Measurements from ENCODE around the gene DLGAP4.
"Not testable (repeated sequence)": the region's sequence is repeated elsewhere in the genome, so short reads cannot be mapped to it uniquely, and the experiment has no call there.

The DLGAP4 gene

GRCh38 chr20:36359668-36360406 is 53.7 kb downstream of the DLGAP4 start:
- DNase-seq: no peak

DNA sequence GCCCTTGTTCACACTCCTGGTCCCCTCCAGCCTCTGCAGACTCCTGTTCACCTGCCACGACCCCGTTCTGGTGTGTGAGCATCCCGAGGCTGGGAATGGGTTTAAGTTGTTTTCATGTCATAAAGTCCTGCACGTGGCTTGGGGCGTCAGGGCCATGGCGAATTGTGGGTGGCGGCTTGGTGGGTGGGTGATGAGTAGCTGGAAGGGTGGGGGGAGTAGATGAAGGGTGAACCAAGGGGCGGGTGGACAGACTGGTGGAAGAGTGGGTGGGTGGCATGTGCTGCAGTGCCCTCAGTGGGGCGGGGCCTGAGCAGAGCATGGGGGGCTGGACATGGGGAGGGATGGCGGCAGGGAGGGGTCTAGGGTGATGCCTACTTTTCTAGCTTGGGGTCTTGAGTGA is 54.3 kb downstream of the DLGAP4 start:
- DNase-seq: no peak

DNA sequence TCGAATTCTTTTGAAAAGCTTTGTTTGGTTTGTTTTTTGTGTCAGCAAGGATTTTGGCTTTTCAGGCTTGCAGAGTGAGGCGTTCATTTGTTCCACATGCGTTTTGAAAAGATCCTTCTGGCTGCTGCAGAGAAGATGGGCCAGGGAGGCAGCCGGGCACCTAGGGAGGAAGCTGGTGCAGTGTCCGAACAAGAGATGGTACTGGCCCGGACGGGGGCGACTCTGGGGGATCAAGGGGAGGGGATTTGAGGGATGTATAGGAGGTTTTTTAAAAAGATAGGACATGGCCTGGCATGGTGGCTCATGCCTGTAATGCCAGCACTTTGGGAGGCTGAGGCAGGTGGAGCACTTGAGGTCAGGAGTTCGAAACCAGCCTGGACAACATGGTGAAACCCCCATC is 55.3 kb downstream of the DLGAP4 start:
- no peak for DNase-seq

GRCh38 chr20:36362261-36362660 is 56.1 kb downstream of the DLGAP4 start:
- DNase-seq: no peak

DNA sequence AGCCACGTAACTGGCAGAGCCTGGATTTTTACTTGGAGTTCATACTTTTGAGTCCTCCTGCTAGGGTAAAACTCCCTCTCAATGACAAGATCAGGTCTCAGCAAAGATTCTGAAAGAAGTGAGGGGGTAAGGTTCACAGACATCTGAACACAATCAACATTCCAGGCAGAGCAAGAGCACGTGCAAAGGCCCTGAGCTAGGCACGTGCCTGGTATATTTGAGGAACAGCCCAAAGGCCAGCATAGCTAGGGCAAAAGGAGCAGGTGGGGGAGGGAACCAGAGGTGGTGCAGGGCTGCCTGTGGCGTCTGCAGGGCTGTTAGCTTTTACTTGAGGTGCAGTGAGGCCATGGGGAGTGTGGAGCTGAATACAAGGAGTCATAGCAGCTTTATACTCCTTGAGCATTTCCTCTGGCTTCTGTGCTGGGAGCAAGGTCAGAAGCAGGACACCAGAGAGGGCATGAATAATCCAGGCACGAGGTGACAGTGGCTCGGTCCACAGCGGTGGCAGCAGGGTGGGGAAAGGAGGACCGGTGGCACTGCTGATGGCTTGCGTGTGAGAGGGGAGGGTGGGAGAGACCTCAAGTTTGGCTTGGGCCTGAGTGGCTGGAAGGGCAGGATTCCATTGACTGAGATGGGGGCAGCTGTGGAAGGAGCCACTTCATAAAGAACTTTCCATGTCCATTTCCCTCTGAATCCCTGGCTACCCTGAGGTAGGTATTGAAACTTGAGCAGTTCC is 57.0 kb downstream of the DLGAP4 start:
- DNase-seq: no peak

GRCh38 chr20:36364506-36364905 is 58.4 kb downstream of the DLGAP4 start:
- DNase-seq: no peak

- no peak for DNase-seq
These were observed 60.7 kb downstream of the DLGAP4 start for GRCh38 chr20:36366623-36367369.

GRCh38 chr20:36367370-36367745 is 61.2 kb downstream of the DLGAP4 start:
- no peak for DNase-seq

- peak; percentile 28 for DNase-seq
These were observed 62.0 kb downstream of the DLGAP4 start for GRCh38 chr20:36367907-36368799.

GRCh38 chr20:36368869-36369268 is 62.7 kb downstream of the DLGAP4 start:
- no peak for DNase-seq

- DNase-seq: no peak
These were observed 63.6 kb downstream of the DLGAP4 start for GRCh38 chr20:36369739-36370138.

DNA sequence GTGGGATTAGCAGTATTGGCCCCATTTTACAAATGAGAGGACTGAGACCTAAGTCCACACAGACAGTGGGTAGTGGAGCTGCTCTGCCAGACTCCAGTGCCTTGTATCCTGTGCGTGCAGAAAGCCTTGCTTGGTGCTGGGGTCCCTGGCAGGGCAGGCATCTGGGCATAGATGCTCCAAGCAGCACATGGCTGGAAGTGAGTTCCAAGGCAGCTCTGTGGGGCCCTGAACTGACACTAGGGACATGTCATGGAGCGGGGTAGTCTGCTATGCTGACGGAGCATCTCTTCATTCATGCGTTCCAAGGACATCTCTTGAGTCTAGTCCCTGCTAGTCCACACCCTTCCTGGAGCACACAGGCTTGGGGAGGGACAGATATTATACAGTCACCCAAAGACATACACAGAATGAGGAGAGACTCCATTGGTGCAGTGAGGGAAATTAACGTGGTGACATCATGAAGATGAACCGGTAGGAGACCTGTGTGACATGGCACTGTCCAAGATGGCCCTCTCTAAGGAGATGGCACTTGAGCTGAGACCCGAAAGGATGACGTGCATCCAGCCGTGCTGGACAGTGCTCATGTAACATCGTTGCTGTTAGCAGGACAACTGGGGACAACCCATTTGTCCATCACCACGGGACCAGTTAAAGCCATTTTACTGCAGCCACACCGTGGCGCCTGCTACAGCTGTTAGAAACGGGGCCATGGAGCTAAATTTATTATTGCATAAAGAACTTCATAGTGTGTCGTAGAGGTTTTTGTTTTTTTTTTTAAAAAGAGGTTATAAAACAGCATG is 65.1 kb downstream of the DLGAP4 start:
- no peak for DNase-seq

DNA sequence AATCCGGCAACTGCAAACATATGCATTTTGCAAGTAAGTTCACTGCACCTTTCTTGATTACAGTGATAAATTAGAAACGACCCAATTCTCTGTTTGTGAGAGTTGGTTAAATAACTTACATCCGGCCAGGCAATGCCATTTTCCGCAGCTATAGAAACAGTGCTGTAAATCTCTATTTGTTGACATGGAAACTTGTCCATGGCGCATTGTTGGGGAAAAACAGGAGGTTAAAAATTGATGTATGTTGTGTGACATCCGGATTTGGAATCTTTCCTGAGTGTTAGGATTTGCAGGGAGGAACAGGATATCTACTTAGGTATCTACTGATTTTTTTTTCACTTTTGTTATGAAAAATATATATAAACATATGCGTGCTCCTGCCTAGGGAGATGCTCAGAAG is 66.5 kb downstream of the DLGAP4 start:
- DNase-seq: no peak

GRCh38 chr20:36373089-36373488 is 67.0 kb downstream of the DLGAP4 start:
- DNase-seq: no peak

DNA sequence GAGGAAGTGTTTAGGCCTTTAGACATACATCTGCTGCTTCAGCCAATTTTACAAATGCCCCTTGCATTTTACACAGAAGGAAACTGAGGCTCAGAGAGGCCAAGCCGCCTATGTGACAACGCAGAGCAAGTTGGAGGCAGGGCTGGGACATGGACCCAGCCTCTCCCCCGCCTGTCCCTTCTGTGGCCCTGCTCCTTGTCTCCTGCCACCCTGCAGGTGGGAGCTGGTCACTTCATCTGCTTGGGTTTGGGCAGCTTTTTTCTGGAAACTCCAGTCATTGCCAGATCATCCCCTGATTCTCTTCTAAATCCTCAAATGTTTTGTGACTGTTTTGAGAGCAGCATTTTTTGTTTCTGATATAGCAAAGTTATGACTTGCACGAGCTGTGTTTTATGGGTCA is 68.9 kb downstream of the DLGAP4 start:
- no peak for DNase-seq

DNA sequence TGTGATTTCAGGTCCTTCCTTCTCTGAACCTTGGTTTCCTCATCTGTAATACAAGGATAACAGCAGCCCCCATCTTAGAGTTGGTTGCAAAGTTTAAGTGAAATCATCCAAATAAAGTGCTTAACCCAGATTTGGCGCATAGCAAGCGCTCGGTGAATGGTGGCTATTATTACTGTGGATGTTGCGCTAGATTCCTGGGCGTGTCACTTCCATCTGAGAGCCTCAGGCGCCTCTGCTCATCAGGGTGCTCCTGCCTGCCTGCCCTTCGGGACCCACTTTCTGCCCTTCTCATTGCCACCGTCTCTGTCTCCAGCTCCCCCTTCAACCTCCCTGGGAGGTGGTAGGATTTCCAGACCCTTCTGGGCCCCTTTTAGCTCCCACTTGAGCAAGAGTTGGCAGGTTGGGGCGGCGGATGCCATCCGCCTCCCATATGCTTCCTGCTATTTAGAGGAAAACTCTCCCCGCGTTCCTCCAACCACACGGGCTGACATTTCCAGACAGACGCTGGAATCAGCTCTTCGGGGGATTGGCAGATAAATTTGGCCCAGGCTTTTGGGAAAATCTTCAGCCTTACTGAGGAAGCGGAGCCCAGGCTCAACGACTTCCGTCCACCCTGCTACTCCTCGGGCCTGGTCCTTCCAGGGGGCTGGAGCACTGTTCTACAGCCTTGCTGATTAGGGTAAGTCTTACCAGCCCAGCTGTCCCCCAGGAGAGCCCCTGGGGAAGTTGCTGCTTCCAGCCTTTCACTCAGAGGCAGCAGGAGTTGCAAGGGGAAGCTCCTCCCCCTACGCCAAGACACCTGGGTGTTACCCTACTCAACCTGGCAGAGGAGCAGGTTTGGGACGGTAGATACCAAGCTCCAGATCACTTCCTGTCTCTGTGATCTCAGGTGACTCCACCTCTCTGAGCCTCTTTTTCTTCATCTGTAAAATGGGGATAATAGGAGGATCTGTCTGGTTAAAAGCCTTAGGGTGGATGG is 71.5 kb downstream of the DLGAP4 start:
- no peak for DNase-seq

DNA sequence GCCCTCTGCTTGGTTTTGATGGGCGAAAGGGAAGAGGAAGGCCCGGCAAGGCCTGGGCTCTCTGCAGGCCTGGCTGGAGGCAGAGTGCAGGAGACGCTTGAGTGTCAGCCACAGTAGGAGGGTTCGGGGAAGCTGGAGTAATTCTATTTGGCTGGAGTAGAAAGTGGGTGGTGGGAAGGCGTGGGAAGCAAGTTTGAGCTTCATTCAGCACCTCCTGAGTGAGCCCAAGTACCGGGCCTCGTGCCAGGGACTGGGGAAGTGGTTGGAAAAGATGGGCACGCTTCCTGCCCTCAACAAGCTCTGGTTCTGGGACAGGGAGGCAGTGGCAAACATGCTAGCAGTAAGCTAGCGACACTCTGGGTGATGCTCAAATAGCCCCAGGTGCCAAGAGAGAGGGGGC is 72.5 kb downstream of the DLGAP4 start:
- DNase-seq: no peak

DNA sequence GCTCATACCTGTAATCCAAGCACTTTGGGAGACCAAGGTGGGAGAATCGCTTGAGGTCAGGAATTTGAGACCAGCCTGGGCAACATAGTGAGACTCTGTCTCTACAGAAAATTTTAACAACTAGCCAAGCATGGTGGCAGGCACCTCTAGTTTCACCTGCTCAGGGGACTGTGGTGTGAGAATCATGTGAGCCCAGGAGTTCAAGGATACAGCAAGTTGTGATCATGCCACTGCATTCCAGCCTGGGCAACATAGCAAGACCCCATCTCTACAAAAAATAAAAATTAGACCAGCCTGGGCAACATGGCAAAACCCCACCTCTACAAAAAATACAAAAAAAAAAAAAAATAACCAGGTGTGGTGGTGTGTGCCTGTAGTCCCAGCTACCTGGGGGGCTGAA is 73.8 kb downstream of the DLGAP4 start:
- DNase-seq: not testable (repeated sequence)

DNA sequence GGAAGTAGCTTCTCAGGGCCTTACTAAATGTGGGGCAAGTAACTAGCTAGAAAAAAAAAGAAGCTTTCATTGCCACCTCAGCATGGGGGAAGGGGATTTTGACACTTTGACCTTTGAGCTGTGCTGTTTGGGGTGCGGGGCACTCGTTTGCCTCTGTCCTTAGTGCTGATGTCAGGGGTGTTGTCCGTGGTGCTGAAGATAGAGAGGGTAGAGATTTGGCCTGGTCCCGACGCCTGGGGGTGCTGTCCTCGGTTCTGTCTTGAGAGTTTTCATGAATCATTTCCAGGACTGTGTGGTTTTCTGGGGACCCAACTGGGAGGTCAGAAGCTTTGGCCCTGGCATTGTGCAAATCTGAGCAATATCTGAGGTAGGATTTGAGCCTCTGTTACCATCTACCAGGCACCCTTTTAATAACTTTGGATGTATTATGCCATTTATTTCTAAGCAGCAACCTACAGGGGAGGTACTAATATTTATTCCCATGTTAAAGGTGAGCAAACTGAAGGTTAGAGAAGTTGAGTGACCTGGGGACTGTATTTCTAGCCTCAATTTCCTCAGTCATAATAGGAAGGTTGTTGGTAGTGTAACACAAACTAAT is 78.0 kb downstream of the DLGAP4 start:
- DNase-seq: peak; percentile 83

DNA sequence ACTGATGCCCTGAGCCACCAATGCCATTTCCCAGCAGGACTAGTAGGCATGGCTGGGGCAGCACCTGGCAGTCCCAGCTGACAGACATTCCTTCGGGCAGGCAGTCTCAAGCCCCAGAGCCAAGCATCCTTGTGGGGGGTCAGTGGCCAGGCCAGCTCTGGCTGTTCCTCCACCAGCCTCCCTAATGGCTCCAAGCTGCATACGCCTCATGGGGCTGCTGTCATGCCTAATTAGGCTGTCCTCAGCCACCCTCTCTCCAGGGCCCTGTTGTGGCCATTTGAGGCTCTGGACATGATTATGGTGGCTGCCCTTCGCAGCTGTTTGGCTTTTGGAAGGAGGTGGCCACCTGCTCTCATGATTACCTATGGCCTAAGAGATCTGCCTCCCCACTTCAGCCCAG is 79.4 kb downstream of the DLGAP4 start:
- DNase-seq: no peak
